Mesenchymal stem cell (in vitro differentiated cells and primary cell): ENCODE results near the gene NFS1.

Source experiments
- DNase-seq: peaks from one replicate; pipeline ENCODE4 v3.0.0-alpha.2; 2013
- H2AFZ ChIP-seq: one replicate; pipeline ENCODE4 v1.6.1; 2013; ENCODE audit warnings: low read depth, mild to moderate bottlenecking, control low read depth, inconsistent platforms, low read length, moderate library complexity
- H2AK5ac ChIP-seq: 2 replicates; pipeline ENCODE4 v1.6.1; 2013; ENCODE audit warnings: low read length, moderate library complexity, mild to moderate bottlenecking, inconsistent platforms; ENCODE audit not compliant: severe bottlenecking
- H2BK120ac ChIP-seq: one replicate; pipeline ENCODE4 v1.6.1; 2013; ENCODE audit warnings: low read depth, mild to moderate bottlenecking, inconsistent platforms, low read length, moderate library complexity
- H2BK12ac ChIP-seq, 2 experiments: one replicate each; pipeline ENCODE4 v1.6.1; 2013; ENCODE audit warnings: inconsistent platforms in 2 of 2, low read length in 2 of 2, mild to moderate bottlenecking in 2 of 2, moderate library complexity in 2 of 2, control low read depth in 1 of 2
- H2BK15ac ChIP-seq: one replicate; pipeline ENCODE4 v1.6.1; 2013; ENCODE audit warnings: mild to moderate bottlenecking, low read depth, inconsistent platforms; ENCODE audit not compliant: poor library complexity, severe bottlenecking
- H2BK5ac ChIP-seq: 2 replicates; pipeline ENCODE4 v1.6.1; 2013; ENCODE audit warnings: low read depth, mild to moderate bottlenecking, low read length, control low read depth, inconsistent platforms; ENCODE audit not compliant: poor library complexity, severe bottlenecking
- H3K14ac ChIP-seq, 2 experiments: one replicate each; pipeline ENCODE4 v1.6.1; 2013; ENCODE audit warnings: inconsistent platforms in 2 of 2, low read length in 2 of 2, control low read depth in 1 of 2, mild to moderate bottlenecking in 1 of 2, moderate library complexity in 1 of 2
- H3K18ac ChIP-seq, 2 experiments: one replicate each; pipeline ENCODE4 v1.6.1; 2013; ENCODE audit warnings: inconsistent platforms in 2 of 2, low read length in 2 of 2, control low read depth in 1 of 2, low read depth in 1 of 2, mild to moderate bottlenecking in 1 of 2
- H3K23ac ChIP-seq, 2 experiments: one replicate each; pipeline ENCODE4 v1.6.1; 2013; ENCODE audit warnings: inconsistent platforms in 2 of 2, low read length in 2 of 2, mild to moderate bottlenecking in 2 of 2, moderate library complexity in 2 of 2, control low read depth in 1 of 2
- H3K27ac ChIP-seq: 2 replicates; pipeline ENCODE4 v1.5.1; 2013; ENCODE audit warnings: mild to moderate bottlenecking, moderate library complexity, low read length, control low read depth, inconsistent platforms; ENCODE audit not compliant: poor library complexity, severe bottlenecking
- H3K27me3 ChIP-seq, 2 experiments: 2 replicates each; pipeline versions ENCODE4 v1.6.1 to v1.7.0; 2013; ENCODE audit warnings: low read length in 2 of 2, mild to moderate bottlenecking in 2 of 2, moderate library complexity in 2 of 2, control low read depth in 1 of 2, inconsistent platforms in 1 of 2; ENCODE audit not compliant: control insufficient read depth in 1 of 2, insufficient read depth in 1 of 2
- H3K36me3 ChIP-seq, 2 experiments: 2 replicates each; pipeline versions ENCODE4 v1.6.1 to v1.7.0; 2013; ENCODE audit warnings: low read length in 2 of 2, control low read depth in 1 of 2, inconsistent platforms in 1 of 2, low read depth in 1 of 2, mild to moderate bottlenecking in 1 of 2; ENCODE audit not compliant: insufficient read depth in 2 of 2, control insufficient read depth in 1 of 2
- H3K4ac ChIP-seq, 2 experiments: one replicate each; pipeline ENCODE4 v1.6.1; 2013; ENCODE audit warnings: inconsistent platforms in 2 of 2, low read length in 2 of 2, mild to moderate bottlenecking in 2 of 2, moderate library complexity in 2 of 2, control low read depth in 1 of 2, low read depth in 1 of 2
- H3K4me1 ChIP-seq: 2 replicates; pipeline ENCODE4 v1.6.1; 2013; ENCODE audit warnings: low read depth, low read length, control low read depth; ENCODE audit not compliant: control insufficient read depth, insufficient read depth
- H3K4me2 ChIP-seq: 2 replicates; pipeline ENCODE4 v1.6.1; 2013; ENCODE audit warnings: low read length, mild to moderate bottlenecking, inconsistent platforms; ENCODE audit not compliant: poor library complexity, severe bottlenecking
- H3K4me3 ChIP-seq, 2 experiments: 2 replicates each; pipeline versions ENCODE4 v1.5.1 to v1.7.0; 2013; ENCODE audit warnings: low read length in 2 of 2, mild to moderate bottlenecking in 2 of 2, control low read depth in 1 of 2, low read depth in 1 of 2; ENCODE audit not compliant: insufficient read depth in 1 of 2
- H3K79me1 ChIP-seq: replicated peaks from 2 replicates; pipeline ENCODE4 v1.6.1; 2013; ENCODE audit warnings: mild to moderate bottlenecking, control low read depth, low read length, inconsistent platforms; ENCODE audit not compliant: poor library complexity, severe bottlenecking
- H3K9ac ChIP-seq: 2 replicates; pipeline ENCODE4 v1.7.0; 2013; ENCODE audit warnings: mild to moderate bottlenecking, low read length, moderate library complexity
- H3K9me3 ChIP-seq: 2 replicates; pipeline ENCODE4 v1.7.0; 2013; ENCODE audit warnings: mild to moderate bottlenecking, low read length; ENCODE audit not compliant: control insufficient read depth
- H4K8ac ChIP-seq: one replicate; pipeline ENCODE4 v1.6.1; 2013; ENCODE audit warnings: inconsistent platforms, mild to moderate bottlenecking, low read length, moderate library complexity
- H4K91ac ChIP-seq: one replicate; pipeline ENCODE4 v1.6.1; 2013; ENCODE audit warnings: mild to moderate bottlenecking, low read length, inconsistent platforms
- WGBS: methylation state at CpG from one replicate; pipeline ENCODE4 v1.1.7; 2013; ENCODE audit warnings: mixed read lengths; 5-methylcytosine and 5-hydroxymethylcytosine counted together

Gene NFS1

DNA sequence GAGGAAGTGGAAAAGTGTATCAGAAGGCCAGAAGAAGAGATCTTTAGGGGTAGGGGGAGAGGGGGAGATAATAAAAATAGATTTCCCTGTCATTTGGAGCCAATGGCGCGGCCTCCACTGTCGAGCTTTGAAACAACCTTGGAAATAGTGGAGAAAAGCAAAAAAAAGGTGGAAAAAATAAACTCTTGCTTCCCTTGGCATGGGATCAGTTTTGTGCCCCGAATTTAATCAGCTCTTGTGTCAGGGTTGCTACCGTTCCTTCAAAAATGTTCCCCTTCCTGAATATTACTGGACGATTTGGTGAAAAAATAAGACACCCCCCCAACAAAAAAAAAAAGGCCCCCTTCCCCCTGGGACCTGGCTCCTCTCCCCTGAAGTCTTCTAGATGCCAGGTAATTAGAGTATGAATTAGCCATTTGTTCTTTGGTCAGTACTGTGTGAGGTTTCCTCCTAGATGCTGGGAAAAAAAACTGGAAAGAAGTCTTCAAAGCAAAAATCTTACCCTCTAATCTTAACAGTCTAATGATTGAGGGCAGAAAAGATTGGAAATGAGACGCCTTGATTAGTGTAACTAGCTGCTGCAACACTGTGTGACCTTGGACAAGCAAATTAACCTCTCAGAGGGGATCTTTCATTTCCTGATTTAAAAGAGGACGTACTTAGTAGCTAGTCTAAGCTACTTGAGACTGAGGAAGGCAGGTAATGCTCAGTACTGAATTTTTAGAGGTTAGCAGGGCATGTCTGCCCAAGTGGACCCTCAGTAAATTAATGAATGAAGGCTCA is 43.8 kb upstream of the NFS1 start:
- no peak overlapping the region for H3K23ac ChIP-seq
- peak overlapping the region; percentile 63 for H4K8ac ChIP-seq
- H2BK15ac ChIP-seq: no peak overlapping the region
- peak overlapping the region in 1 of 2 experiments; percentile 58 for H3K14ac ChIP-seq
- peaks cover 6% of the 10 kb centered on the region for H3K4me1 ChIP-seq
- no peaks in the 10 kb centered on the region for H3K27me3 ChIP-seq
- no peaks in the 10 kb centered on the region for H3K9me3 ChIP-seq
- H2BK120ac ChIP-seq: peak overlapping the region; percentile 93
- peak overlapping the region; percentile 50 for H2AK5ac ChIP-seq
- H3K9ac ChIP-seq: peak overlapping the region; percentile 100
- 2% methylated on average over 7 of the region's 8 CpGs for WGBS
- DNase-seq: peak; percentile 51
- H2AFZ ChIP-seq: no peak overlapping the region
- peak overlapping the region; percentile 37 to 88 for H3K4me3 ChIP-seq
- H2BK12ac ChIP-seq: no peak overlapping the region
- peak overlapping the region; percentile 94 for H3K27ac ChIP-seq
- H2BK5ac ChIP-seq: peak overlapping the region; percentile 90
- no peak overlapping the region for H4K91ac ChIP-seq
- no peaks in the 10 kb centered on the region for H3K79me1 ChIP-seq
- peak overlapping the region; percentile 54 to 94 for H3K4ac ChIP-seq
- peak overlapping the region; percentile 82 to 91 for H3K18ac ChIP-seq
- H3K4me2 ChIP-seq: peak overlapping the region; percentile 77
- H3K36me3 ChIP-seq: peaks cover 6 to 29% of the 10 kb centered on the region in 2 experiments

DNA sequence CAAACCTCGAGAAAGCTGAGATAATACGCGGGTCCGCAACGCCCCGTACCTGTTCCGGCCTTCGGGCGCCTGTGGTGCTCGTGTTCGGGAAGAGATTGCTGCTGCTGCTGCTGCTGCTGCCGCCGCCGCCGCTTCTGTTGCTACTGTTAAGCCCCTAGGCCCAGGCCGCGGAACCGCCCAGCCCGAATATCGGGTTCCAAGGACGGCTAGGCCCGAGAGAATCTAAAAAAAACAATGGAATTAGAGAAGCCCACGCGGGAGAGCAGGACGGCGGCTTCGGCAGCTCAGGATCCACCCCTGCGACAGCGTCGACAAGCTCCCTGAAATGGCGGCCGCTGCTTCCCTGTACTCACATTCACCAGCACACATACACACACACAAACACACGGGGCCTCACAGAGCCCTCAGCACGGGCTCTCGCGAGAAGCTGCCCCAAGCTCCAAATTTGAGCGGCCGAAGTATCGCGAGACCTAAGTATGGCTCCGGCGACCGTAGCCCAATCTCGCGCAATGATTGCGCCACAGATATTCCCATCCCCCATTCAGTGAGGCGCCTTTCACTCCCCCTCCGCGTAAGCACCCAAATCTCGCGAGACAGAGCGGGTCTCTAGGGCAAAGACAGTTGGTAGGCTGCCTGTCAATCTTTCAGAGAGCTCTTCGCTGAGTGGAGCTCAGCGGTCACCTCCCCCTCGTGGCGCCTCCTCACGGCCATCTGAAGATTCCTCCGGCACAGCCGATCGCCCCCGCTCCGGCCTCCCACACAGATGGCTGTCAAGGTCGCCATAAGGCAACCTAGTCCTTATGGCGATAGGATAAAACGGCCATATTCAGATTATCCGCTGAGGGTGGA is 43.0 kb upstream of the NFS1 start, which contains the start of gene RBM39:
RBM39 (minus strand) TSS at position 369 of the 849 bp plus-strand sequence. CDS start 1,386 bp downstream, outside the sequence.
- Histone ChIP-seq H2BK120ac (peak within 1 kb of the TSS; percentile 99), H2AK5ac (peak within 1 kb of the TSS; percentile 98), H2BK5ac (peak within 1 kb of the TSS; percentile 97), H3K4me2 (peak within 1 kb of the TSS; percentile 77), H2BK15ac (peak within 1 kb of the TSS; percentile 98), H3K27ac (peak within 1 kb of the TSS; percentile 99), H3K9me3 (no peaks in the 10 kb centered on the region), H3K14ac (peak within 1 kb of the TSS; percentile 83 to 99), H4K91ac (peak within 1 kb of the TSS; percentile 98), H2AFZ (no peak within 1 kb of the TSS), H3K4me1 (peaks cover 7% of the 10 kb centered on the region), H4K8ac (peak within 1 kb of the TSS; percentile 98), H3K4me3 (peak within 1 kb of the TSS; percentile 75 to 88), H3K36me3 (peaks cover 14 to 35% of the 10 kb centered on the region in 2 experiments), H3K18ac (peak within 1 kb of the TSS; percentile 97 to 100), H2BK12ac (peak within 1 kb of the TSS in 1 of 2 experiments; percentile 18), H3K9ac (peak within 1 kb of the TSS; percentile 100), H3K79me1 (no peaks in the 10 kb centered on the region), H3K23ac (peak within 1 kb of the TSS; percentile 57 to 80), H3K4ac (peak within 1 kb of the TSS; percentile 100), H3K27me3 (no peaks in the 10 kb centered on the region)
- WGBS: under 1% methylated on average over 66 of the region's 66 CpGs
- peak; percentile 100 for DNase-seq

DNA sequence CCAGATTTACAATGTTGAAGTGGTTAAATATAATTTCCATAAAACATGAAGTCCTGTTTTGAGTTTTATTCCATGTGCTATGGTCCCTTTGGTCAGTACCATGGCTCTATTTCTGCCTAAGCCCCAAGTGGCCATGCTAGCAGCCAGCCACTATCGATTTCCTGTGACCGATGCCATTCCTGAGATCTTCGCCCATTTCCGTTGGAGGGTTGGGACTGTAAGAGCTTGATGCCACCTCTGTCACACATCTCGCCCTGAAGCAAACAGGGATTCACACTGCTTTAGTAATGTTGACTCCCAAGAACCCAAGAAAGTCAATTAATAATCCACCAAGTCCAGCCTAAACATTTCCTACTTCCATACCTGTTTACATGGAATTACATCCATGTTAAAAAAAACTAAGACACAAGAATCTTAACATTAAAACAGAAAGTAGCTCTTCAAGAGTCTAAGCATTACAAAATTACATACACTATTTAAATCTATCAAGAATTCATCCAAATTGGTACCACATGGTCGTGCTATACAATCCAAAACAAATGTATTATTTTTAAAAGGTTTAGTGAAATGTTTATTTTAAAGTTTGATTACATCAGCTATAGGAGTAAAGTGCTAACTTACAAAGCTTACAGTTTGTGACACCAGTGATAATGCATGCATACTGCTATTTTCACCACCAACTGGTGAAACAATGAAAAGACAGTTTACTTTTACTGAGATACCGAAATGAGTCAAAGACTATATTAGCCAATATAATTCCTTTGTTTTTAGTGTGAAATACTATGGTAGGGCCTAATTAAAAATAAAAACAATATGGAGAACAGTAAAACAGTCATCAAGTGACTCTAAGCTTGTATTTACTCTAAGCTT is 40.4 kb upstream of the NFS1 start:
- Histone ChIP-seq H3K4ac (no peak overlapping the region), H2BK5ac (no peak overlapping the region), H3K27ac (no peak overlapping the region), H2BK12ac (no peak overlapping the region), H3K18ac (no peak overlapping the region), H4K8ac (no peak overlapping the region), H3K9ac (peak overlapping the region; percentile 100), H2BK120ac (no peak overlapping the region), H3K4me1 (peaks cover 9% of the 10 kb centered on the region), H3K14ac (no peak overlapping the region), H3K4me2 (no peak overlapping the region), H3K79me1 (no peaks in the 10 kb centered on the region), H3K23ac (no peak overlapping the region), H3K4me3 (peak overlapping the region in 1 of 2 experiments; percentile 86), H2AK5ac (no peak overlapping the region), H3K9me3 (no peaks in the 10 kb centered on the region), H4K91ac (no peak overlapping the region), H2AFZ (no peak overlapping the region), H2BK15ac (no peak overlapping the region), H3K36me3 (peaks cover 21 to 60% of the 10 kb centered on the region in 2 experiments), H3K27me3 (no peaks in the 10 kb centered on the region)
- WGBS: 95% methylated on average over 5 of the region's 7 CpGs
- DNase-seq: peak; percentile 67
